ENCODE measurements around the gene AGPAT2.

Gene AGPAT2

DNA sequence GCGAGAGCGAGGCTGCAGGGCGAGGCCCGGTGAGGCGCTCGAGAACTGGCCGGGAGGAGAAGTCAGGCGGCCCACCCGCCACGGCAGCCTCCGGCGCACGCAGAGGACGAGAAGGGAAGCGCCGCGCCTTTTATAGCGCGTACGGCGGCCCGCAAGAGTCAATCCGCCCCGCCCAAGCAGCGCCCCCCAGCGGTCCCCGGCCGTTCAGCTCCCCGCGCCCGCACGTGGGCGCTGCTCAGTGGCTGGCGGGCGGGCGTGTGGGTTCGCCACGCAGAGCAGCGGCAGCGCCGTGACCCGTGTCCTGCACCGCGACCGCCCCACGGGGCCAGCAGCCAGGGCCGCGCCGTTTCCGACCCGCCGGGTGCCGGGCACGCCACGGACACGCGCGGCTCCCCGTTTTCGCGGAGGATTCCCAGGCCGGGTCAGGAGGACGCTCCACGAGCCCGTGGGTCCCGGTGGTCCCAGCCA, 40.9 kb upstream of the AGPAT2 start (continued):
- TF ChIP-seq ZNF16 (tag by site-specific recombination; IDR thresholded peaks at IDR 0.05; ENCODE audit: low read depth) = no peak
- TF ChIP-seq ZBTB1 (tag by site-specific recombination; IDR thresholded peaks at IDR 0.05) = peak; percentile 25; the same call in 1 of the 2 replicates
- TF ChIP-seq KLF9 (tag by site-specific recombination; IDR thresholded peaks at IDR 0.05; ENCODE audit: low read depth) = peak; percentile 95
- TF ChIP-seq ZNF121 (tag by site-specific recombination; IDR thresholded peaks at IDR 0.05) = no peak
- no peak for TF ChIP-seq ZNF654 (tag by site-specific recombination; IDR thresholded peaks at IDR 0.05; ENCODE audit: low read depth)
- no peak for TF ChIP-seq ZNF19 (tag by site-specific recombination; IDR thresholded peaks at IDR 0.05; ENCODE audit: low read depth)
- TF ChIP-seq, protein P1, sequence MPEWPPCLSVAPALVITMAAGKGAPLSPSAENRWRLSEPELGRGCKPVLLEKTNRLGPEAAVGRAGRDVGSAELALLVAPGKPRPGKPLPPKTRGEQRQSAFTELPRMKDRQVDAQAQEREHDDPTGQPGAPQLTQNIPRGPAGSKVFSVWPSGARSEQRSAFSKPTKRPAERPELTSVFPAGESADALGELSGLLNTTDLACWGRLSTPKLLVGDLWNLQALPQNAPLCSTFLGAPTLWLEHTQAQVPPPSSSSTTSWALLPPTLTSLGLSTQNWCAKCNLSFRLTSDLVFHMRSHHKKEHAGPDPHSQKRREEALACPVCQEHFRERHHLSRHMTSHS (tag by site-specific recombination; IDR thresholded peaks at IDR 0.05) = no peak
- TF ChIP-seq BCL11A (tag by site-specific recombination; IDR thresholded peaks at IDR 0.05; ENCODE audit: low read depth) = no peak
- no peak for TF ChIP-seq TCF7L2 (IDR thresholded peaks at IDR 0.05; ENCODE audit: borderline replicate concordance, low read depth, low read length)
- TF ChIP-seq ZNF138 (tag by site-specific recombination; IDR thresholded peaks at IDR 0.05; ENCODE audit: borderline replicate concordance) = no peak
- no peak for TF ChIP-seq ZNF791 (tag by site-specific recombination; IDR thresholded peaks at IDR 0.05)
- no peak for TF ChIP-seq ZSCAN16 (tag by site-specific recombination; IDR thresholded peaks at IDR 0.05)
- no peak; the same call in none of the 2 replicates for TF ChIP-seq ZNF596 (tag by site-specific recombination; IDR thresholded peaks at IDR 0.05)
- peak; percentile 68; the same call in 1 of the 2 replicates for TF ChIP-seq ZNF10 (tag by site-specific recombination; IDR thresholded peaks at IDR 0.05)
- TF ChIP-seq ZNF624 (tag by site-specific recombination; IDR thresholded peaks at IDR 0.05) = no peak
- peak; percentile 88 for TF ChIP-seq ZNF394 (tag by site-specific recombination; IDR thresholded peaks at IDR 0.05; ENCODE audit: borderline replicate concordance)
- no peak for TF ChIP-seq ZNF600 (tag by site-specific recombination; IDR thresholded peaks at IDR 0.05)
- peak; percentile 72 for TF ChIP-seq GLIS1 (tag by site-specific recombination; IDR thresholded peaks at IDR 0.05)
- no peak for TF ChIP-seq ZNF48 (tag by site-specific recombination; IDR thresholded peaks at IDR 0.05)
- peak; percentile 94 for TF ChIP-seq KLF16 (tag by site-specific recombination; IDR thresholded peaks at IDR 0.05)
- TF ChIP-seq, protein P2, sequence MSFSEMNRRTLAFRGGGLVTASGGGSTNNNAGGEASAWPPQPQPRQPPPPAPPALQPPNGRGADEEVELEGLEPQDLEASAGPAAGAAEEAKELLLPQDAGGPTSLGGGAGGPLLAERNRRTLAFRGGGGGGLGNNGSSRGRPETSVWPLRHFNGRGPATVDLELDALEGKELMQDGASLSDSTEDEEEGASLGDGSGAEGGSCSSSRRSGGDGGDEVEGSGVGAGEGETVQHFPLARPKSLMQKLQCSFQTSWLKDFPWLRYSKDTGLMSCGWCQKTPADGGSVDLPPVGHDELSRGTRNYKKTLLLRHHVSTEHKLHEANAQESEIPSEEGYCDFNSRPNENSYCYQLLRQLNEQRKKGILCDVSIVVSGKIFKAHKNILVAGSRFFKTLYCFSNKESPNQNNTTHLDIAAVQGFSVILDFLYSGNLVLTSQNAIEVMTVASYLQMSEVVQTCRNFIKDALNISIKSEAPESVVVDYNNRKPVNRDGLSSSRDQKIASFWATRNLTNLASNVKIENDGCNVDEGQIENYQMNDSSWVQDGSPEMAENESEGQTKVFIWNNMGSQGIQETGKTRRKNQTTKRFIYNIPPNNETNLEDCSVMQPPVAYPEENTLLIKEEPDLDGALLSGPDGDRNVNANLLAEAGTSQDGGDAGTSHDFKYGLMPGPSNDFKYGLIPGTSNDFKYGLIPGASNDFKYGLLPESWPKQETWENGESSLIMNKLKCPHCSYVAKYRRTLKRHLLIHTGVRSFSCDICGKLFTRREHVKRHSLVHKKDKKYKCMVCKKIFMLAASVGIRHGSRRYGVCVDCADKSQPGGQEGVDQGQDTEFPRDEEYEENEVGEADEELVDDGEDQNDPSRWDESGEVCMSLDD (tag by site-specific recombination; IDR thresholded peaks at IDR 0.05) = peak; percentile 86
- TF ChIP-seq, protein P3, sequence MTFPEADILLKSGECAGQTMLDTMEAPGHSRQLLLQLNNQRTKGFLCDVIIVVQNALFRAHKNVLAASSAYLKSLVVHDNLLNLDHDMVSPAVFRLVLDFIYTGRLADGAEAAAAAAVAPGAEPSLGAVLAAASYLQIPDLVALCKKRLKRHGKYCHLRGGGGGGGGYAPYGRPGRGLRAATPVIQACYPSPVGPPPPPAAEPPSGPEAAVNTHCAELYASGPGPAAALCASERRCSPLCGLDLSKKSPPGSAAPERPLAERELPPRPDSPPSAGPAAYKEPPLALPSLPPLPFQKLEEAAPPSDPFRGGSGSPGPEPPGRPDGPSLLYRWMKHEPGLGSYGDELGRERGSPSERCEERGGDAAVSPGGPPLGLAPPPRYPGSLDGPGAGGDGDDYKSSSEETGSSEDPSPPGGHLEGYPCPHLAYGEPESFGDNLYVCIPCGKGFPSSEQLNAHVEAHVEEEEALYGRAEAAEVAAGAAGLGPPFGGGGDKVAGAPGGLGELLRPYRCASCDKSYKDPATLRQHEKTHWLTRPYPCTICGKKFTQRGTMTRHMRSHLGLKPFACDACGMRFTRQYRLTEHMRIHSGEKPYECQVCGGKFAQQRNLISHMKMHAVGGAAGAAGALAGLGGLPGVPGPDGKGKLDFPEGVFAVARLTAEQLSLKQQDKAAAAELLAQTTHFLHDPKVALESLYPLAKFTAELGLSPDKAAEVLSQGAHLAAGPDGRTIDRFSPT (tag by site-specific recombination; IDR thresholded peaks at IDR 0.05) = no peak
- TF ChIP-seq ZNF423 (tag by site-specific recombination; IDR thresholded peaks at IDR 0.05) = no peak
- TF ChIP-seq, protein P4, sequence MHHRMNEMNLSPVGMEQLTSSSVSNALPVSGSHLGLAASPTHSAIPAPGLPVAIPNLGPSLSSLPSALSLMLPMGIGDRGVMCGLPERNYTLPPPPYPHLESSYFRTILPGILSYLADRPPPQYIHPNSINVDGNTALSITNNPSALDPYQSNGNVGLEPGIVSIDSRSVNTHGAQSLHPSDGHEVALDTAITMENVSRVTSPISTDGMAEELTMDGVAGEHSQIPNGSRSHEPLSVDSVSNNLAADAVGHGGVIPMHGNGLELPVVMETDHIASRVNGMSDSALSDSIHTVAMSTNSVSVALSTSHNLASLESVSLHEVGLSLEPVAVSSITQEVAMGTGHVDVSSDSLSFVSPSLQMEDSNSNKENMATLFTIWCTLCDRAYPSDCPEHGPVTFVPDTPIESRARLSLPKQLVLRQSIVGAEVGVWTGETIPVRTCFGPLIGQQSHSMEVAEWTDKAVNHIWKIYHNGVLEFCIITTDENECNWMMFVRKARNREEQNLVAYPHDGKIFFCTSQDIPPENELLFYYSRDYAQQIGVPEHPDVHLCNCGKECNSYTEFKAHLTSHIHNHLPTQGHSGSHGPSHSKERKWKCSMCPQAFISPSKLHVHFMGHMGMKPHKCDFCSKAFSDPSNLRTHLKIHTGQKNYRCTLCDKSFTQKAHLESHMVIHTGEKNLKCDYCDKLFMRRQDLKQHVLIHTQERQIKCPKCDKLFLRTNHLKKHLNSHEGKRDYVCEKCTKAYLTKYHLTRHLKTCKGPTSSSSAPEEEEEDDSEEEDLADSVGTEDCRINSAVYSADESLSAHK (tag by site-specific recombination; IDR thresholded peaks at IDR 0.05) = peak; percentile 71; the same call in 1 of the 2 replicates
- TF ChIP-seq IKZF3 (tag by site-specific recombination; IDR thresholded peaks at IDR 0.05) = peak; percentile 65
- TF ChIP-seq ZBTB17 (tag by site-specific recombination; IDR thresholded peaks at IDR 0.05) = peak; percentile 33; the same call in 1 of the 2 replicates
- TF ChIP-seq ZNF155 (tag by site-specific recombination; IDR thresholded peaks at IDR 0.05) = no peak
- TF ChIP-seq ZNF274 (IDR thresholded peaks at IDR 0.05; ENCODE audit: low read length) = no peak
- no peak for TF ChIP-seq ZNF274 (tag by site-specific recombination; IDR thresholded peaks at IDR 0.05; ENCODE audit: borderline replicate concordance)
- TF ChIP-seq ZNF174 (tag by site-specific recombination; IDR thresholded peaks at IDR 0.05) = no peak
- no peak for TF ChIP-seq SCRT2 (tag by site-specific recombination; IDR thresholded peaks at IDR 0.05)
- TF ChIP-seq ZNF629 (tag by site-specific recombination; IDR thresholded peaks at IDR 0.05) = peak; percentile 61
- TF ChIP-seq ZNF24 (tag by site-specific recombination; IDR thresholded peaks at IDR 0.05) = peak; percentile 51; the same call in 1 of the 2 replicates
- no peak for TF ChIP-seq ZNF621 (tag by site-specific recombination; IDR thresholded peaks at IDR 0.05)
